Prostate gland (tissue), 2 donors: ENCODE data around the gene ENO2. TPM values are rescaled to one million over a fixed set of nuclear protein-coding genes. Genes with fewer than 3 reads are reported as not detected.

ENCODE experiments used
- DNase-seq: peaks from one replicate; pipeline ENCODE4 v3.0.0-alpha.2; 2019; ENCODE audit warnings: low spot score
- H3K27ac ChIP-seq, 2 donors: fragments of 200-600 bp; sonication (generic); 2 replicates each; pipeline ENCODE4 v1.5.1; 2017 to 2019
- H3K27me3 ChIP-seq: fragments of 200-600 bp; sonication (generic); replicated peaks from 2 replicates; pipeline ENCODE4 v1.5.1; 2019; ENCODE audit not compliant: insufficient read depth
- H3K36me3 ChIP-seq, 2 donors: fragments of 200-600 bp; sonication (generic); 1 replicate in 1 of 2; 2 replicates in 1 of 2; pipeline versions ENCODE4 v1.5.1 to v1.8.1; 2017 to 2019
- H3K4me1 ChIP-seq: fragments of 200-600 bp; sonication (generic); replicated peaks from 2 replicates; pipeline ENCODE4 v1.5.1; 2019
- H3K4me3 ChIP-seq, 2 donors: fragments of 200-600 bp; sonication (generic); 2 replicates each; pipeline ENCODE4 v1.5.1; 2017 to 2019
- H3K9me3 ChIP-seq: fragments of 200-600 bp; sonication (generic); 2 replicates; pipeline ENCODE4 v1.5.1; 2017
- CTCF ChIP-seq, 4 experiments: fragments of 200-600 bp in 2 of 4; fragments of 450-650 bp in 2 of 4; sonication (generic) in 2 of 4; IDR thresholded peaks; 1 replicate in 3 of 4; 2 replicates in 1 of 4; pipeline ENCODE4 v1.5.1; 2016 to 2019; ENCODE audit warnings: antibody characterized with exemption in 4 of 4, mild to moderate bottlenecking in 2 of 4, moderate library complexity in 2 of 4
- POLR2A ChIP-seq: fragments of 450-650 bp; IDR thresholded peaks from one replicate; pipeline ENCODE4 v1.6.1; 2016; ENCODE audit warnings: antibody characterized with exemption, mild to moderate bottlenecking
- POLR2AphosphoS5 ChIP-seq: sonication (generic); formaldehyde crosslinking; IDR thresholded peaks from one replicate; pipeline ENCODE4 v1.6.1; 2017; ENCODE audit warnings: antibody characterized with exemption
- WGBS: methylation state at CpG from one replicate; pipeline ENCODE4 v1.1.5; 2018; 5-methylcytosine and 5-hydroxymethylcytosine counted together
- intact Hi-C: fragments of 100-400 bp; cut with DNase I; formaldehyde crosslinking; loops from one replicate; pipeline ENCODE4 v1.14.2; 2022
- microRNA counts, 2 donors: library from miRNA; unstranded; fragments of <30 nt; microRNA quantifications; one replicate each; lab custom pipeline; 2016 to 2017
- microRNA-seq: library from miRNA; unstranded; fragments of <30 nt; microRNA quantifications from one replicate; pipeline ENCODE4, GENCODE V29; 2016
- small RNA-seq, 2 donors: library from RNA; depleted of rRNA; stranded (forward); fragments of <200 nt; gene quantifications; one replicate each; pipeline ENCODE3, GENCODE V24; 2016
- total RNA-seq, 2 donors: library from RNA; depleted of rRNA; stranded (reverse); fragments of >200 nt; gene quantifications; one replicate each; pipeline ENCODE4 v1.1.0, GENCODE V29; 2016

ENO2 gene
- total RNA-seq, 2 donors from 2014 or later: 6.9 to 13.0 TPM

DNA sequence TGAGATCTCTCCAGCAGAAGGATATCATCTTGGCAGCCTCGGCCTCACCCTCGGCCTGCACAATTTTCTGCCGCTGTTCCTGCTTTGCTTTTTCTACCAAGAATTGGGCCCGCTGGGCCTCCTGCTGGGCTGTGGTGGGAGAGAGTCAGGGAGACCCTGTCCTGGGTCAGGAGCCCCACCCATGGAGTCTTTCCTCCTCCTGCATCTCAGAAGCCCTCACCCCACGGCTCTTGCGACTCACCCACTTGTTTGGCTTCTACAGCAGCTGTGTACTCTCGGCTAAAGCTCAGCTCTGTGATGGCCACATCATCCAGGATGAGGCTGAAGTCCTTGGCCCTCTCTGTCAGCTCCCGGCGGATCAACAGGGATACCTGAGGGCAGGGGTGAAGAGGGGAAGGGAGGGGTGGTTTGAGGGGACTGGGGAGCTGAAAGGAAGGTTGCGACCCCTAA, 53.3 kb downstream of the ENO2 start:
- intact Hi-C loops: loop anchor here (10.0 kb wide), 1 partner anchor 93 kb away; the partner anchor contains the start of gene SPSB2
- WGBS: 69% methylated on average over 10 of the region's 10 CpGs
- H3K4me1 ChIP-seq: peaks cover 22% of the 10 kb centered on the region
- no peak for DNase-seq
- TF ChIP-seq POLR2AphosphoS5 (no peak), POLR2A (no peak), CTCF (IDR thresholded peaks at IDR 0.05) (no peak)
- H3K36me3 ChIP-seq: peaks cover 0 to 18% of the 10 kb centered on the region in 2 donors
- no peaks in the 10 kb centered on the region for H3K27me3 ChIP-seq
- no peak overlapping the region for H3K4me3 ChIP-seq
- H3K9me3 ChIP-seq: no peaks in the 10 kb centered on the region
- H3K27ac ChIP-seq: peak overlapping the region in 1 of 2 donors; percentile 88

GRCh38 chr12:6968426-6968825, 54.0 kb downstream of the ENO2 start:
- Histone ChIP-seq H3K4me3 (no peak overlapping the region), H3K27ac (peak overlapping the region in 1 of 2 donors; percentile 88), H3K27me3 (no peaks in the 10 kb centered on the region), H3K4me1 (peaks cover 22% of the 10 kb centered on the region), H3K36me3 (peaks cover 0 to 18% of the 10 kb centered on the region in 2 donors), H3K9me3 (no peaks in the 10 kb centered on the region)
- no peak for DNase-seq
- intact Hi-C loops: loop anchor here (10.0 kb wide), 1 partner anchor 94 kb away; the partner anchor contains the start of gene SPSB2
- TF ChIP-seq POLR2AphosphoS5 (no peak), POLR2A (no peak), CTCF (IDR thresholded peaks at IDR 0.05) (no peak)
- 81% methylated on average over 9 of the region's 9 CpGs for WGBS

GRCh38 chr12:6970096-6970527, 55.7 kb downstream of the ENO2 start:
- DNase-seq: no peak
- under 1% methylated on average over 31 of the region's 31 CpGs for whole genome bisulfite sequencing

More at GRCh38 chr12:6970096-6970527, 55.7 kb downstream of the ENO2 start:
- H3K4me3 ChIP-seq: peak overlapping the region; percentile 72 to 75
- intact Hi-C loops: loop anchor here (5.0 kb wide), 1 partner anchor 47 kb away; the partner anchor contains the start of gene LPCAT3
- H3K27ac ChIP-seq: peak overlapping the region; percentile 84 to 88
- H3K27me3 ChIP-seq: no peaks in the 10 kb centered on the region
- H3K4me1 ChIP-seq: peaks cover 20% of the 10 kb centered on the region
- H3K36me3 ChIP-seq: peaks cover 4 to 28% of the 10 kb centered on the region in 2 donors
- TF ChIP-seq POLR2AphosphoS5: no peak
- no peak for TF ChIP-seq CTCF (IDR thresholded peaks at IDR 0.05)
- no peak for TF ChIP-seq POLR2A
- H3K9me3 ChIP-seq: no peaks in the 10 kb centered on the region

MicroRNA genes within 50 kb of the gene (microRNA counts, 767-probe panel; counts per million panel counts)
- microRNA hsa-miR-141-3p (lab: Ali Mortazavi, UCI) (3,028 to 3,229 counts per million in 2 donors), microRNA hsa-miR-200c-3p (lab: Ali Mortazavi, UCI) (5,810 to 5,817 counts per million in 2 donors)

Small RNAs within 50 kb of the gene (microRNA-seq; reads per million reads assigned to microRNA genes)
- gene MIR141: 429 reads per million, percentile 84 among the genes with 10 or more reads in this experiment
- gene MIR200C: 35,732 reads per million, percentile 98 among the genes with 10 or more reads in this experiment

Small RNAs within 50 kb of the gene (small RNA-seq; reads per million reads assigned to genes)
- gene MIR141: 317 to 387 reads per million in 2 donors
- 255 to 438 reads per million in 2 donors for gene MIR200C
- gene RNU7-1: 0 reads per million in 2 donors
- 0.10 to 0.28 reads per million in 2 donors for gene SCARNA12

Other genes starting within 250 kb of the ENO2 start
- gene ZNF384, start 225.2 kb upstream of the ENO2 start, total RNA-seq: 10 to 100 TPM; 42.9 to 68.6 TPM
- 1 to 10 TPM in 1 of 2 donors, not detected in 1; 3.1 TPM for gene PIANP, start 213.8 kb upstream of the ENO2 start, total RNA-seq
- gene COPS7A, start 190.5 kb upstream of the ENO2 start, total RNA-seq: 10 to 100 TPM; 92.0 to 92.6 TPM
- 100 to 1,000 TPM; 267 to 282 TPM for gene MLF2, start 161.4 kb upstream of the ENO2 start, total RNA-seq
- gene PTMS, start 148.2 kb upstream of the ENO2 start, total RNA-seq: 100 to 1,000 TPM; 285 to 339 TPM
- 10 to 100 TPM in 1 of 2 donors, under 1 TPM in 1; 0.73 to 13.1 TPM for gene LAG3, start 142.1 kb upstream of the ENO2 start, total RNA-seq
- gene CD4, start 125.1 kb upstream of the ENO2 start, total RNA-seq: 1 to 10 TPM; 1.6 to 8.6 TPM
- gene GPR162, start 92.8 kb upstream of the ENO2 start, total RNA-seq: 1 to 10 TPM; 4.3 to 4.4 TPM
- gene P3H3, start 86.2 kb upstream of the ENO2 start, total RNA-seq: 10 to 100 TPM; 25.7 to 28.8 TPM
- 1 to 10 TPM; 2.3 to 2.4 TPM for gene GNB3, start 73.7 kb upstream of the ENO2 start, total RNA-seq
- gene CDCA3, start 63.3 kb upstream of the ENO2 start, total RNA-seq: 10 to 100 TPM in 1 of 2 donors, 1 to 10 TPM in 1; 1.7 to 16.2 TPM
- 10 to 100 TPM; 58.3 to 84.1 TPM for gene USP5, start 62.4 kb upstream of the ENO2 start, total RNA-seq
- 100 to 1,000 TPM; 404 to 443 TPM for gene TPI1, start 47.0 kb upstream of the ENO2 start, total RNA-seq
- gene SPSB2, start 41.3 kb upstream of the ENO2 start, total RNA-seq: 10 to 100 TPM; 12.7 to 23.5 TPM
- gene LRRC23, start 9.8 kb upstream of the ENO2 start, total RNA-seq: 10 to 100 TPM; 15.9 to 25.3 TPM
- 100 to 1,000 TPM in 1 of 2 donors, 10 to 100 TPM in 1; 93.0 to 129 TPM for gene ATN1, start 13.4 kb downstream of the ENO2 start, total RNA-seq
- not detected for gene RNU7-1, start 29.2 kb downstream of the ENO2 start, total RNA-seq
- gene C12orf57, start 29.4 kb downstream of the ENO2 start, total RNA-seq: 100 to 1,000 TPM; 352 to 711 TPM
- gene PTPN6, start 36.8 kb downstream of the ENO2 start, total RNA-seq: 10 to 100 TPM; 30.6 to 43.2 TPM
- gene PHB2, start 56.1 kb downstream of the ENO2 start, total RNA-seq: 100 to 1,000 TPM; 177 to 230 TPM
- 10 to 100 TPM; 37.7 to 46.3 TPM for gene EMG1, start 56.3 kb downstream of the ENO2 start, total RNA-seq
- gene LPCAT3, start 103.9 kb downstream of the ENO2 start, total RNA-seq: 10 to 100 TPM; 59.9 to 86.9 TPM
- 100 to 1,000 TPM in 1 of 2 donors, 10 to 100 TPM in 1; 52.7 to 176 TPM for gene C1S, start 146.1 kb downstream of the ENO2 start, total RNA-seq
- gene C1R, start 177.9 kb downstream of the ENO2 start, total RNA-seq: 100 to 1,000 TPM; 104 to 261 TPM
- 10 to 100 TPM; 48.2 to 86.2 TPM for gene C1RL, start 194.6 kb downstream of the ENO2 start, total RNA-seq
- gene RBP5, start 214.3 kb downstream of the ENO2 start, total RNA-seq: 1 to 10 TPM; 2.4 to 3.5 TPM
- 10 to 100 TPM in 1 of 2 donors, 1 to 10 TPM in 1; 7.7 to 45.7 TPM for gene CLSTN3, start 215.8 kb downstream of the ENO2 start, total RNA-seq